GM19043 (cell line): ENCODE measurements around the gene CKAP4.
"Not testable (repeated sequence)": the region's sequence is repeated elsewhere in the genome, so short reads cannot be mapped to it uniquely, and the experiment has no call there.

Experiments
- ATAC-seq: cut with Tn5 transposase; IDR thresholded peaks from one replicate; pipeline ENCODE4 v1.9.1; 2021; ENCODE audit warnings: low read depth; ENCODE audit not compliant: unreplicated experiment

CKAP4 gene, protein sequence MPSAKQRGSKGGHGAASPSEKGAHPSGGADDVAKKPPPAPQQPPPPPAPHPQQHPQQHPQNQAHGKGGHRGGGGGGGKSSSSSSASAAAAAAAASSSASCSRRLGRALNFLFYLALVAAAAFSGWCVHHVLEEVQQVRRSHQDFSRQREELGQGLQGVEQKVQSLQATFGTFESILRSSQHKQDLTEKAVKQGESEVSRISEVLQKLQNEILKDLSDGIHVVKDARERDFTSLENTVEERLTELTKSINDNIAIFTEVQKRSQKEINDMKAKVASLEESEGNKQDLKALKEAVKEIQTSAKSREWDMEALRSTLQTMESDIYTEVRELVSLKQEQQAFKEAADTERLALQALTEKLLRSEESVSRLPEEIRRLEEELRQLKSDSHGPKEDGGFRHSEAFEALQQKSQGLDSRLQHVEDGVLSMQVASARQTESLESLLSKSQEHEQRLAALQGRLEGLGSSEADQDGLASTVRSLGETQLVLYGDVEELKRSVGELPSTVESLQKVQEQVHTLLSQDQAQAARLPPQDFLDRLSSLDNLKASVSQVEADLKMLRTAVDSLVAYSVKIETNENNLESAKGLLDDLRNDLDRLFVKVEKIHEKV

DNA sequence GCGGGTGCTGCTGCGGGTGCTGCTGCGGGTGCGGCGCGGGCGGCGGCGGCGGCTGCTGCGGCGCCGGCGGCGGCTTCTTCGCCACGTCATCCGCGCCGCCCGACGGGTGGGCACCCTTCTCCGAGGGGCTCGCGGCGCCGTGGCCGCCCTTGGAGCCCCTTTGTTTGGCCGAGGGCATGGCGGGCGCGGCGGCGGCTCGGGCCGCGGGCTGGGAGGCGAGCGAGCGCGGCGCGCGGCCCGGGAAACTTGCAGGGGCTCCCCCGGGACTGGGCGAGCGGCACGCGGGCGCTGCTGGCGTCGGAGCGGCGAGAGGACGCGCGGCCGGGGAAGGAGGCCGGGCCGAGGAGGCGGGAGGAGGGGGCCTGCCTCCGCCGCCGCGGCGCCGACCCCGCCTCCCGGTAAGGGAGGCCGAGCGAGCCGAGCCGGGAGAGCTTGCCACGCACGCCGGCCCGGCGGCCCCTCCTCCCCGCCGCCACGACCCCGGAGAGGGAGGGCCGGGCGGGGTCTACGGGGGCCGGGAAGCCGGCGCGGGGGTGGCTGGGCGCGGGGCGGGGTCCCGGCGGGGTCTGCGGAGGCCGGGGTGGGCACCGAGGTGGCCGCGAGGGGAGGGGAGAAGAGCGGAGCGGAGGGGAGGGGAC, at the start of gene CKAP4:
TSS of gene CKAP4 (minus strand) at position 347 of the 638 bp plus-strand sequence. CDS start at position 178, 169 bp downstream.
- ATAC-seq: peak; percentile 33

DNA sequence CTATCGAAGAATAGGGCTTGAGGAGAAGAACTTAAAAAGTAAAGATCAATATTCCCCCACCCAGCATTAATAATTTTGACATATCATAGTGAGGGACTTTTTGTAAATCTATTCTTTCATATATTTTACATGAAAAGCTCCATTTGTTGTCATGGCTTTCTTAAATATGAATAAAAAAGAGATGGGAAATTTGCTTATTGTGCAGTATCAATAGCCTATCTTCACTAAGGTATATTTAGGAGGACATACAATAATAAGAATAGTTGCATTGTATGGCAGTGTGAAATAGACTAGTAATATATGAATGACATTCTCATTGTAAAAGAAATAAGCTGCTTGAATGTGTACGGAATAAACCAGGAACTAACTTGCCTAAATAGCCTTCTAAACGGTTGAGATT, 49.3 kb upstream of the CKAP4 start:
- ATAC-seq: no peak

DNA sequence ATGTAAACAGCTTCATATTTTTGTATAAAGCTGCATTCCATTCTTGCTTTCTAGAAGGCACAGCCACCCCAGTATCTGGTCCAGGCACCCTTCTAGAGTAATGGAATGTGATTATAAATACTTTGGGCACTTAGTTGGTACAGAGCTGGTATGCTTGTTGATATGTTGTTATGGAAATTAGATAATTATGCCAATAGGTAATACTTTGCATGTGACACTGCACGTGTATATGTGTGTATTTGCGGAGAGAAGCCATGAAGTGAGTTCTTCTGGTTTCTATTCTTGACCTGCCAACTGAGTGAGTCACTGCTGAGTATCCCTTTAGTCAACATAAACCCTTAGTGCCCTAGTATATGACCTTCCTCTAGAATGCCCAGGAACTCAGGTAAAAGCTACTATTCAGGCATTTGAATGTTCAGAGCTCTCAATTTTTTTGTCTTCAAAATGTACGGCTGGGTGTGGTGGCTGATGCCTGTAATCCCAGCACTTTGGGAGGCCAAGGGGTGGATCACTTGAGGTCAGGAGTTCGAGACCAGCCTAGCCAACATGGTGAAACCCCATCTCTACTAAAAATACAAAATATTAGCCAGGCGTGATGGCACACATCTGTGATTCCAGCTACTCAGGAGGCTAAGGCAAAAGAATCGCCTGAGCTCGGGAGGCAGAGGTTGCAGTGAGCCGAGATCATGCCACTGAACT, 48.5 kb upstream of the CKAP4 start:
- no peak for ATAC-seq

DNA sequence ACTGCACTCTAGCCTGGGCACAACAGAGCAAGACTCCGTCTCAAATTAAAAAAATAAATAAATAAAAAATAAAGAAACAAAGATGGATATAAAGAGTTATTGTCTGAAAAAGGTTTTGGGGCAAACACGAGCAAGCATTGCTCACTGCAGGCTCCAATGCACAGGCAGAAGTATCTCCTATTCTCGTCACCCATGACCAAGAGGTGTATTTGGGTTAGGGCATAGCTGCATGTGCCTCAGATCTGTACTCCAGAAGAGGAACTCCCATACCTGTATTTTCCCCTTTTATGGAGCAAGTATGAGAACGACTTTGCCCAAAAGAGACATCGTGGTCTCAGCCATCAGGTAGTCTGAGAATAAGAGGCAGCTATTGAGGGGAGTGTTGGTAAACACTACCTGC, 44.5 kb upstream of the CKAP4 start:
- ATAC-seq: no peak

DNA sequence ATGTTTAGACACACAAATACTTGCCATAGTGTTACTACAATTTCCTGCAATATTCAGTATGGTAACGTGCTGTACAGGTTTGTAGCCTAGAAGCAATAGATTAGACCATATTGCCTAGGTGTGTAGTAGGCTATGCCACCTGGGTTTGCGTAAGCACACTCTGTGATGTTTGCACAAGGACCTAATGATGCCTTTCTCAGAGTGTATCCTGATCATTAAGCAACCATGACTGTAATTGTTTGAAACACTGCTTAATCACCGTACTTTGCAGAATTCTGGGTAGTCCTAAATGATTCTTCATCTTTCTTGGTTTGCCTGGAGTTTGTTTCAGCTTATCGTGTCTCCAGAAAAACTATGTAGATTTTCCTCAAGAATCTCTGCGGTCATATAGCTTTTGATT, 43.5 kb upstream of the CKAP4 start:
- no peak for ATAC-seq

DNA sequence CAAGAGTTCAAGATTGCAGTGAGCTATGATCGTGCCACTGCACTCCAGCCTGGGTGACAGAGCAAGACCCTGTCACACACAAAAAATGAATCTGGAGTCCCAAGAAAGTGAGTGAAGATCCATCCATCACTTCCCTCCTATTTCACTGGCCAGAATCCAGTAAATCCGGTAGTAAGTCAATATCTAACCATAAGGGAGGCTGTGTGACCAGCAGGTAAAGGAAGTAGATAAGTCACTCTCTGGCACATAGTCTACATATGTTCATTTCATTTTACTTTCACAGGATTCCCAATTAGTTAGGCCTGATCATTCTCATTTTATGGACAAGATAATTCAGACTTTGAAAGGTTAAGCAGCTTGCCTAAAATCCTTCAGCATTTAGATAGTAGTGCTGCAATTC, 42.8 kb upstream of the CKAP4 start:
- no peak for ATAC-seq

DNA sequence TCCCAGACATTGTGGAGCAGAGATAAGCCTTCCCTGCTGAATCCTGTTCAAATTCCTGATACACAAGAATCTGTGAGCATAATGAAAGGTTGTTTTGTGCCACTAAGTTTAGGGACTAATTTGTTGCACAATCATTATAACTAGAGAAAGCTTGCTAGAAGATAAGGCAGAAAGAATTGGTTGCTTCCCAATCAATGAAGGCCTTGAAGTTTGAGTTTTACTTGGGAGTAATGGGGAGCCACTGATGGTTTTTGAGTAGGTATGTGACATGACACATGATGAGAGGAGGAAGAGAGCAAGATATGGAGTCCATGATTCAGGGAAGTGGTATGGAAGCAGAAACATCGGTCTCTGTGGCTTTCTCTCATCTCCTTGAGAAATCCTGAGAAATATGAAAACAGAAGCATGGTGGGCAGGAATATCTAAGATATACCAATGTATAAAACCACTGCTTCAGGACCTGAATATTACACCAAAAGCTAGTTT, 41.4 kb upstream of the CKAP4 start:
- ATAC-seq: no peak

DNA sequence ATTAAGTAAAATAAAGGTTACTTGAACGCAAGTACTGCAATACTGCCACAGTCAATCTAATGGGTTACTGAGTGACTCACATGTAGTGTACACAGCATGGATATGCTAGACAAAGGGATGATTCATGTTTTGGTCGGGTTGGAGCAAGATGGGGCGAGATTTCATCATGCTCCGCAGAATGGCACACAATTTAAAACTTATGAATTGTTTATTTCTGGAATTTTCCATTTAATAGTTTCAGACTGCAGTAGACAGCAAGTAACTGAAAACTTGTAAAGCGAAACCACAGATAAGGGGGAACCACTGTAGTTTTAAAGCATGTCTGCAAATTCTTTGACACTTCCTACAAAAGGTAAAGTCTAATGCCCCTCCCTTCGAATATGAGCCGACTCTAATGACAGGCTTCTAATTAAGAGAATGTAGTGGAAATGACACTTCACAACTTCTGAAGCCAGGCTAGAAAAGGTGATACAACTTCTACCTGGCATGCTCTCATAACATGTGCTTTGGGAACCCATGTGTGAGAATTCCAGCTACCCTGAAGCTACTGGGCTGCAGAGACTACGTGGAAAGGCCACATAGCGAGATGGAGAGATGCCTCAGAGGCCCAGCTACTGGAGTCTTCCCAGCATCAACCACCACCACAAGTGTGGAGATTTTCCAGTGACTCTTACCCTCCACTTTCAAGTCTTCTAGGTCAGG, 40.8 kb upstream of the CKAP4 start:
- ATAC-seq: no peak

DNA sequence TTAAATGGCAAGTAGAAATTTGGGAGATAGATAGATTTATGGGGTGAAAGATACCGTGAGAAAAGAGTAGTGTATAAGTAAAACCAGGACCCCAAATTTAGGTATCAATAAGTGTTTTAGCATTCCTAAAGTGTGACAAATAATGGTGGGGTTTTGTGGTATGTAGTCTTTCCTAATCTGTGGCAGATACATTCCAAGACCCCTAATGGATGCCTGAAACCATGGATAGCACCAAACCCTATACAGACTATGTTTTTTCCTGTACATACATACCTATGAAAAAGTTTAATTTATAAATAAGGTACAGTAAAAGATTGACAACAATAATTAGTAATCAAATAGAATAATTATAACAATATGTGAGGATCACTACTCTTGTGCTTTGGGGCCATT, 40.3 kb upstream of the CKAP4 start:
- ATAC-seq: no peak

DNA sequence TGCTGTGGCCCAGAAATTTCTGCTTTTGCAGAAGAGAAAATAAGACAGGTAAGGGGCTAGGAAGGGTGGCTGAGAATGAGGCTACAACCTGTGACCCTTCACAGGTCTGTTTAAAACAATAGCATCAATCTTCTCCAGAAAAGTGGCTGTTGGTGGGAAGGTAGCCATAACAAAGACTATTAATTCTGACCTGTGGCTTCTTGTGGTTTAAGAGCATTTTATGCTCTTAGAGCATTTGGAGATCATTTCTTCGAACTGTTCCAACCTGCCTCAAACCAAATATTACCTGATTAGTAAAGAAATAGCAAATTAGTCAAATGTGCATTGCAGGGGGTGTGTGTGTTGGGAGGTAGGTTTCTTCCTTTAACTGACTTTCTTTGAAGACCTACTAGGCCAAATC, 39.5 kb upstream of the CKAP4 start:
- no peak for ATAC-seq

DNA sequence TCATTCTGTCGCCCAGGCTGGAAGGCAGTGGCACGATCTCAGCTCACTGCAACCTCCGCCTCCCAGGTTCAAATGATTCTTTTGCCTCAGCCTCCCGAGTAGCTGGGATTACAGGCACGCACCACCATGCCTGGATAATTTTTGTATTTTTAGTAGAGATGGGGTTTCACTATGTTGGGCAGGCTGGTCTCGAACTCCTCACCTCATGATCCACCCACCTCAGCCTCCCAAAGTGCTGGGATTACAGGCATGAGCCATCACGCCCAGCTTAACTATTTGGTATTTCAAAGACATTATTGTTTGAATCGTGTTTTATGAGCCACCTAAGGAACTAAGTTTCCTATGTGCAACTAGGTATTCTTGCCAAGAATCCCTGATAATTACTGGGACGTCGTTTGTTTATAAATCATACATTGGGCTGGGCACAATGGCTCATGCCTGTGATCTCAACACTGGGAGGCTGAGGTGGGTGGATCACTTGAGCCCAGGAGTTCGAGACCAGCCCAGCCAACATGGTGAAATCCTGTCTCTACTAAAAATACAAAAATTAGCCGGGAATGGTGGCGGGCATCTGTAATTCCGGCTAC, 38.8 kb upstream of the CKAP4 start:
- not testable (repeated sequence) for ATAC-seq

DNA sequence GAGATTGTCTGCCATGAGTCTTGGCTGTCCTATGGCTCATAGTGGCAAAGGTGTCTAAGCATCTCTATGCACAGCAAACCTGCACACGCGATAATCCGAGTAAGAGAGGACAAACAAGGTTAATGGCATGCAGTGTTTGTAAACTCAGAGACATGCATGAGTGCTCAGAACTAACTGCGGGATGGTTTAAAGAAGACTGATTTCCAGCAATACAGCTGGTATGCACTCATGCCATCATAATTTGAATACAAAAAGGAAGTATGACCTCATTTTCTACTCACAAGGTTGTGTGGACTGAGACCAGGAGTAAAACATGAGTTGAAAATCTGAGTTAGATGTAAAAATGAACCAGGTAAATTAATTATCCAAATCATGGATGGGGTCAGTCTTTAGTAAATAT, 38.2 kb upstream of the CKAP4 start:
- ATAC-seq: no peak

DNA sequence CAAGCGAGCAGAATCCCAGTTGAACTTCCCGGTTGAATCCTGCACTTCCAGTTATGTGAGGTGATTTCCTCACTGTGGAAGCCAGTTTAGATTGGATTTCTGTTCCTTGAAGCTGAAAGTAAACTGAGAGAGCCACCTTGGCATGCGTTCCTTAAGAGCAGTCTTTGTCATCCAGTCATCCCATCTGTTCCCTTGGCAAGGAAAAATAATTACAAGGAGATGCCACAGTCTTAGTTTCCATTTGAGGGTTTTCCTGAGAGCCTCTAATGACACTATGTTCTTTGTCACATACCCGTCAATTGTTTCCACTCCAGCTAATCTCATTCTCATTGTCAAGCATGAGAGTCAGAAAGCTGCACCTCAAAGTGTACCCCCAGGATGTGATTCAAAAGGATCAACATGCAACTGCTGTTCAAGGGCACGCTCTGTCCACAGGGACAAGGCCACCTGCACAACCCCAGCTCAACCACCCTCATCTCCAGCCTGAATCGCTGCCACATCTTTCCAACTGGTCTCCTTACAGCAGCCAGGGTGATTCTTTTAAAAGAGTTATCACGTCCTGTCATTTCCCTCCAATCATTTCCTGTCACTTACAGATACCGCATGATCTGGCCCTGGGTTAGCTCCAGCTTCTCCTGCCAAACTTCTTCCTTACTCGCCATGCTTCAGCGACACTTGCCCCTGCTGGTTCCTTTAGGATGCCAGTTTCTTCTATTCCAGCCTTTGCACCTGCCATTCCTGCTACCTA, 36.7 kb upstream of the CKAP4 start:
- ATAC-seq: no peak

DNA sequence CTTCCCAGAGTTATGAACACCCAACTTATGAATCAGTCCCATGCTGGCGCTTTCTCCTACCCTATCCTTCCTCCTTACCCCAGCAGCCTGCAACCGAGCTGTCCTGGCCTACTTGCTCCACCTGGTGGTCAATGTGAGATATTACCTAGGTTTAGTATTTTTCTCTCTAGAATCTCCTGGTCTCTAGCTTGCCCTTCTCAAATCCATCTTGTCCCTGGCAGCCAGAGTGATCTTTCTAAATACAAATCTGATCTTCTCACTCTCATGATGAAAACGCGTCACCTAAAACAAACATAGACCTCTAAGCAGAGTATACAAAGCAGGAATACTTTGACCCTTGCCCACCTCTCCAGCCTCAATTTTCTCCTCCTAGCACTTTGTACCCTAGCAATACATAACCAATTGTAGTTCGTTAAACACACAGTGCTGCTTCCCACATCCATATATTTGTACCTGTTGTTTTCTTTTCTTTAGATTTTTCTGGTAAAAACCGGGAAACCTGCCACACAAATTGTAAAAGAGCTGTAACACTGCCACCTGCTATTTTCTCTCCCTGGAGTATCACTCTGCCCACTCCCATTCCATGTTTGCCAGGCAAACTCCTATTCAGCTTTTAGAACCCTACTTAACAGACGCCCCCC, 34.8 kb upstream of the CKAP4 start:
- ATAC-seq: no peak

DNA sequence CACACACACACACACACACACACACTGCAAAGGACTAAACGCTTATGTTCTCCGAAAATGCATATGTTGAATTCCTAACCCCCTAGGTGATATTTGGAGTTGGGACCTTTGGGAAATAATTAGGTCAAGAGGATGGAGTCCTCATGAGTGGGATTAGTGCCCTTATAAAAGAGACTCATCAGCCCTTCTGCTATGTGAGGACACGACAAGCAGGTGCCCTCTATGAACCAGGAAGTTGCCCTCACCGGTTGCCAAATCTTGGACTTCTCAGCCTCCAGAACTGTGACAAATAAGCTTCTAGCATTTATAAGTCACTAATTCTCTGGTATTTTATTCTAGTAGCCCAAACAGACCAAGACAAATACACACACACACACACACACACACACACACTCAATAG, 34.0 kb upstream of the CKAP4 start:
- no peak for ATAC-seq

DNA sequence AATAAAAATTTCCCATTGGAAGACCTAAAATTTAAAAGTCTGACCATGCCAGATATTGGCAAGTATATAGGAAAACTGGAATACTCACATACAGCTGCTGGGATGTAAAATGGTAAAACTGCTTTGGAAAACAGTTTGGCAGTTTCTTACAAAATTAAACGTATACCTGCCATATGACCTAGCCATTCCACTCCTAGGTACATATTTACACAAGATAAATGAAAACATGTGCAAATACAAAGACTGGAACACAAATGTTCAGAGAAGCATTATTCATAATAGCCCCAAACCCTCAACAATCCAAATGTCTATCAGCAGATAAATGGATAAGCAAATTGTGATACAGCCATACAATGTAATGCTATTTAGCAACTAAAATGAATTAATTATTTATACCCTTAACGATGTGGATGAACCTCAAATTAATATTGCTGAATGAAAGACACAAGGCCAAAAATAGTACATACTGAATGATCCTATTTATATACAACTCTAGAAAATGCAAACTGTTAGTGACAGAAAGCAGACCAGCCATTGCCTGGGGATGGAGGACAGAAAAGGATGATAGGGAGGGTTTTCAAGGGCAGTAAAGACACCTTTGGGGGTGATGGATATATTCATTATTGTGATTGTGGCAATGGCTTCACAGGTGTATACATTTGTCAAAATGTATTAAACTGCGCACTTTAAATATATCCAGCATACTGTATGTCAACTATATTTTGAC, 33.4 kb upstream of the CKAP4 start:
- ATAC-seq: no peak

DNA sequence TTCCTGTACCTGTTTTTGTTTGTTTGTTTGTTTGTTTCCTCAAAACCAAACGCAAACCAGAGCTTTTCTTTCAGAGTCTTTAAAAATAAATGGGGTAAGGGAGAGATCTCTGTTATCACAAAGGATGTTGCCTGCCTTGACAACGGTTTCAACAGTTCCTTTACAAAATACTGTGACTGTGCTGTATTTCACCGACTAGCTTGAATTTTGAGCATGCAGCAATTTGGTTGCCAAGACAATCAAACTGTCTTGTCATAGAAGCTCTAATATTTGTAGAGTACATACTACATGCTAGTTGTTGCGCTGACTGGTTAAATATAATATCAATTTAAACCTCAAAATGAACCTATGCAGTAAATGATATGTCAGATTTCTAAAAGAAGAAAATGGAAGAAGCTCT, 32.3 kb upstream of the CKAP4 start:
- no peak for ATAC-seq

DNA sequence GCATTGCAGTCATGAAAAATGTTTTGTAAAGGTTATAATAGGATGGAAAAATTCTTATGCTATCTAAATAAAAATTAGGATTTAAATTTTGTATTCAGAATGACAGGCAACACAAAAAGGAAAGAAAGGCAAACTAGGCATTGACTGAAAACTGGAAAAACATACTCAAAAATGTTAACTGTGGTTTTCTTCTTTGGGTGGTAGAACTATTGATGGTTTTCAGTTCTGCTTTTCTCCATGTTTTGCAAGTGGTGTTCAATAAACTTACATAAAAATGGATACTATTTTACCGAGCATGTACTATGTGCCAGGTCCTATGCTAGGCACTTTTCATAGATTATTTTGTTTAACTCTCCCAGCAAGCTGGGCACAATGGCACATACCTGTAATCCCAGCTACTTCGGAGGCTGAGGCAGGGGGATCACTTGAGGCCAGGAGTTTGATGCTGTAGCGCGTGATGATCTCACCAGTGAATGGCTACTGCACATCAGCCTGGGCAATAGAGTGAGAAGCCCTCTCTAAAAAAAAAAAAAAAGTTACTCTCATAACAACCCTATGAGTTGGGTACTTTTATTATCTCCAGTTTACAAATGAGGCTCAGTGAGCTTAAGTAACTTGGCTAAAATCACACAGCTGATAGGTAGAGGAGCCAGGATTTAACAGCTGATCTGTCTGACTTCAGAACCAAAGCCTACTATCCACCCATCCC, 28.4 kb upstream of the CKAP4 start:
- ATAC-seq: peak; percentile 73
